HG02571 (cell line): ENCODE data around the gene OPRL1.

Experiments used
- ATAC-seq: cut with Tn5 transposase; IDR thresholded peaks from one replicate; pipeline ENCODE4 v1.9.1; 2021; ENCODE audit warnings: mild to moderate bottlenecking, moderate library complexity; ENCODE audit not compliant: unreplicated experiment

Gene OPRL1

DNA sequence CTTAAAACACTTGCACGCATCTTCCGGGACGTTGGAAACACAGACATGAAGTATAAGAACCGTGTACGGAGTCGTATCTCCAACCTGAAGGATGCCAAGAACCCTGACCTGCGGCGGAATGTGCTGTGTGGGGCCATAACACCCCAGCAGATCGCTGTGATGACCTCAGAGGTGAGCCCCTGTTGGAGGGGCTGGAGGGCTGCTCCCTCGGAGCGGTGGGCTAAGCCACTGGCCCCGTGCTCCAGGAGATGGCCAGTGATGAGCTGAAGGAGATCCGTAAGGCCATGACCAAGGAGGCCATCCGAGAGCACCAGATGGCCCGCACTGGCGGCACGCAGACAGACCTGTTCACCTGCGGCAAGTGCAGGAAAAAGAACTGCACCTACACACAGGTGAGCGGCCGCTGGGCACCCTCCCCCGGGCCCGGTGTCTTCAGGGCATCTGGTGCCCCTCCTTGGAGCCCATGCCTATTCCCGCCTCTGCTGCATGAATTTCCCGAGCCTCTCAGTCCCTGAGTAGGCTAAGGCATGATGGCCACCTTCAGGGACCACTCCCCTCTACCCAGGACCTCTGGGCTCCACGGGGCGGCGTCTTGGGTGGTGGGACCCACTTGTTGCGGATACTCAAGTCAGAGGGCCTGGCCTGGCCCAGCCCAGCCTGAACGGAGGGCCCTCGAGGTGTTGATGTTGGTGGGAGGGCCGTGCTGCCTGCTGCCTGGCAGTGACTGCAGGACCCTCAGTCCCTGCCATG, 9.5 kb upstream of the OPRL1 start:
- no peak for ATAC-seq

DNA sequence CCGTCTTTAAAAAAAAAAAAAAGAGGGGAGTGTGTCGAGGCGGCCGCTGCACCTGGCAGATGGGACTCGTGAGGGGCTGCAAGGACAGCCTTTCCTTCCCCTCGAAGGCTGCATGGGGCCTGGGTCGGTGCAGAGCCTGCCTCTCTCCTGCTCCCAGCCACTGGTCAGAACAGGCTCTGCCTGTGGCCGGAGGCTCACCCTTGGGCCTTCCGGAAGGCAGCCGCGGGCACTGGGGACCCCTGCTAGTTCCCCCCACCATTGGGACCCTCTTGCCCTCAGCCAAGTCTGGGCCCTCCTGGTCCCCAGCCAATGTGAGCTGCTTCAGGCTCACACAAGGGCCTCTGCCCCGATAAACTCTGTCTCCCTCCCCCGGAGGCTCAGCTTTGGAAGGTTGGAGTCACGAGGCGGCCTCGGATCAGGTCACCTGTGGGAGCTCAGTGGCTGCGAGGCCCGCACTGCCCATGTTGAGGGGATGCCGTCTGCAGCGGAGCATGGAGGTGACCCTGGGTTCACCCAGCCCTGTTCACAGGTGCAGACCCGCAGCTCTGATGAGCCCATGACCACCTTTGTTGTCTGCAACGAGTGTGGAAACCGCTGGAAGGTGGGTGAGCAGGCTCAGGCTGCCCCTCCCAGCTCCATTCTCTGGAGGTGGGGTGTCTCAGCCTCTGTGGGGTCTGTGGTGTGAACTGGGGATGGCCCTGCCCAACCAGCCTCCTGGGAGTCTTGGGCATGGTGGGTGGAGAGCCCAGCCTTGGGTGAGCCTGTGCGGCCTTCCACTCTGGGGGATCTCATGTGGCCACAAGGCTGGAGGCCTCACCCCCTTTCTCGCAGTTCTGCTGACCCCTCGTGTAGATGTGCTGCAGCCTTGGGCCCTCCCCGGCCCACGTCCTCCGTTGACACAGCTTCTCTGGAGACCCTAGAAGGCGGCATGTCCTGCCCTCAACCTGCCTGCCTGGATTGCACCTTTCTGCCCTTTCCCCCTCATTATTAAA, 8.2 kb upstream of the OPRL1 start:
- ATAC-seq = no peak

DNA sequence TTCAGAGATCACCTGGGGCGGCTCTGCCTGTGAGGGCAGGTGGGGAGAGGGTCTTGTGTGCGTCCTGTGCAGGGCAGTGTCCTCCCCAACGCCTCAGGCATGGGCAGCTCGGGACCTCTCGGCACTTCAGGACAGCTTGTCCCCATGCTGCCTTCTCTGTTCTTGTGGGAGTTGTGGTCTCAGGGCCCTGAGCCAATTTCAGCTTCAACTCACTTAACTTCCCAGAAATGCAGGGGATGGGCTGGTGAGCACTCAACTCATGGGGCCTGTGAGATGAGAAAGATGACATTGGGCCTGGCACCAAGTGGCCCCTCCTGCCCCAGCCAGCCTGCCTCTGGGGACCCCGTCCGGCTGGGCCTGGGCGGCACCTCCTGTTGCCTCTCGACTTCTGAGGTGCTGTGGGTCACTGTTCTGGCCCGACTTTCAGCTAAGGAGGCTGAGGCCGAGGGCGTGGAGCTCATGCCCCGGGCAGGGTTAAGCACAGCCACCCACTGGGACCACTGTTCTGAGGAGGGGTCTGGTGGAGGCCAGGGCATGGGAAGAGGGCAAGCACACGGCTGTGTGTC, 7.3 kb upstream of the OPRL1 start:
- ATAC-seq = no peak

DNA sequence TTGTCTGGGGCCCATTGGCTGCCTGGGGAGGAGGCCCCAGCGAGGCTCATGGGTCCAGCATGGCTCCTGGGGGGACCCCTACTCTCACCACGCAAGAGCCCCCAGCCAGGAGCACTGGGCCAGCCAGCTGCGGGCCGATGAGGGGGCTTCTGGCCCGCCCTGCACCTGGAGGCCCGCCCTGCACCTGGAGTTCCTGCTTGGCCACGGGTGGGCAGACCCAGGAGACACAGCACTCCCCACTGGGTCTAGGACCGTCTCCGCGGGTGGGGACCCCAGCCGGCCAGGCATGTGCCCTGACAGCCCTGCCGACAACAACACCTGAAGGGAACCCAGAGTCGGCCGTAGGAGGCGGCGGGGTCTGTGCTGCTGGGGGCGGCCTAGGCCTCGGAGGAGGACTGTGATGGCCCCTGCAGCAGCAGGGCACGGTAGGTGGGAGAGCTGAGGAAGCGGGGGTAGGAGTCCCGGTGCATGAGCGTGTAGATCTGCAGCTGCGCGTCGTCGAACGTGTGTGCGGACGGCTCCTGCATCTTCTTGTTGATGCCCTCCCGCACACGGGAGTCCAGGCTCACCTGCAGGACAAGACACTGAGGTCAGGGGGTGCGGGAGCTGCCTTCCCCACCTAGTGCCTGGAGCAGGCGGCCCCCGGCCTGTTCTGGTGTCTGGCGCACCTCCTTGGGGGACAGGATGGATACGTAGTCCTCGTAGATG, 6.3 kb upstream of the OPRL1 start:
- ATAC-seq = no peak

DNA sequence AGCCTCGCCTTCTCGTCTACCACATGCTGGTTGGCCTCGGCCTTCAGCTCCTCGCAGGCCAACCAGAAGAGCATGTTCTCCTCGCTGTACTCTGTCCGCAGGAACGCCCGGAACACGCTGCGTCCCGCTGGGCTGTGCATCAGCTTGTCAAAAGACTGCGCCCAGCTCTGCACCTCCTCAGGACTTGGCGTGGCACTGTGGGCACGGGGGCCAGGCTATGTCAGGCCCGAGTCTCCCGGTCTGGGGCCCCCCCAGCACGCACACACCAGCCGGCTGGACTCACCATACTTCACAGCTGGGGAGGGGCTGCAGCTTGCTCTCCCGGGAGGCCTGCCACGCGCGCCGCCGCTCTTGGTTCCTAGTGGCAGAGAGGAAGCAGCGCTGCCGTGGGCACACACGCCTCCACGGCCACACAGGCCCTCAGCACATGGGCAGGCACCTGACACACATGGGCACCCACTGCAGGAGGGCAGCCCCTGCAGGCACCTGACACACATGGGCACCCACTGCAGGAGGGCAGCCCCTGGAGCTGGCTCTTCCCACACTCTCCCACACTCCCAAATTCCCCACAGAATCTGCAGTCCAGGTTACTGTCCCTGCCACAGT, 5.6 kb upstream of the OPRL1 start:
- ATAC-seq = no peak

DNA sequence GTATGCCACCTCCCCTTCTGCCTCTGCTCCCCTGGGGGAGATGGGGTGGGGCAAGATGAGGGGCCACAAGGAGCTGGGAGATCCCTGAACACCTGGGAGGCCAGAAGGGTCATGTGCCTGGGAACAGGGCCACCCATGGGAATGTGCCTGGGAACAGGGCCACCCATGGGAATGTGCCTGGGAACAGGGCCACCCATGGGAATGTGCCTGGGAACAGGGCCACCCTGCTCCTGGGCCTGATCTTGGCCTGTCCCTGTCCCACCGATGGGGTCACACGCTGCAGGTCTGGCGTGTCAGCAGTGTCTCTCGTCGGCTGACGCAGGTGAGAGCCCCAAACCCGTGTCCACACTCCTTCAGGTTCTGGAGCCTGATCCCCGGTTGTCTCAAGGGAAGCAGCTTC, 4.9 kb upstream of the OPRL1 start:
- ATAC-seq = no peak

DNA sequence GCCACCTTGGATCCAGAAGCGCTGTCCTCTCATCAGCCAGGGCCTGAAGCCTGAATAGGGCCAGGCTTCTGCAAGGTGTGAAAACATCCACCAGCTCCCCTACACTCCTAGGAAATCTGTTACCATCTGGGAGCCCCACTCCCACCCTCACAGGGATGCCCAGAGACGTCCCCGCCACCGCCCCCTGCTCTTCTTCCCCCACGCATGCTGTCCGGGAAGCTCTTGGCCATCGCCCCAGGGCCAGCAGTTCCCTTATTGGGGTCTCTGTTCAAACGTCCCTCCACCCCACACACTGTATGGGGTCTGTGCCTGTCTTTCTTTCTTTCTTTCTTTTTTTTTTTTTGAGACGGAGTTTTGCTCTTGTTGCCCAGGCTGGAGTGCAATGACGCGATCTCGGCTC, 4.3 kb upstream of the OPRL1 start:
- no peak for ATAC-seq

DNA sequence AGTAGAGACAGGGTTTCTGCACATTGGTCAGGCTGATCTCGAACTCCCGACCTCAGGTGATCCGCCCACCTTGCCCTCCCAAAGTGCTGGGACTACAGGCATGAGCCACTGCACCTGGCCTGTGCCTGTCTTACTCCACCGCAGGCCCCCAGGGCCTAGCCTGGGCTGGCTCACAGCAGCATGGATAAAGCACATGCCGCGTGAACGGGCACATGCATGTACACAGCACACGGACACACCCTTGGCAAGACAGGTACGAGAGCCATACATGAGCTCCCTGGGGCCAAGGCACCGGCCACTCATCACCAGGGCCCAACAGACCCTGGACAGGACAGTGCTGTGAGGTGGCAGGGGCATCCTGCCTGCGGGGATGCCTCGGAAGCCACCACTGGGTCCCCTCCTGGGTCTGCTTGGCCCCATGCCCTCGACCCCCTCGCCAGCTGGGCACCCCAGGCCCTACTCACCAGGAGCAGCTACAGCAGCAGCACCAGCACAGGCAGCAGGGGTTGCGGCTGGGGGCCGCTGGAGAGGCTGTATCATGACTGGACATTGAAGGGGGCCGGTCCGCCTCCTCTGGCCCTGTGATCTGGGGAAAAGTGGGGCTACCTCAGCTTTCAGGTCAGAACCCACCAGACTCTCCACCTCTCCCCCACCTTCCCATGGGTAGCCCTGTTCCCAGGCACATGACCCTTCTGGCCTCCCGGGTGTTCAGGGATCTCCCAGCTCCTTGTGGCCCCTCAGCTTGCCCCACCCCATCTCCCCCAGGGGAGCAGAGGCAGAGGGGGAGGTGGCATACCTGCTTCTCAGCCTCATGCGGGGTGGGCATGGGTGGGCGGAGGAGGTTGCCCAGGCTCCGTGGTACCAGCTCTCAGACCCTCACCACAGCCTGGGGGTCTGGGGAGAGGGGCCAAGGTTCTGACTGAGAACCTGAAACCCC, 3.6 kb upstream of the OPRL1 start:
- no peak for ATAC-seq

DNA sequence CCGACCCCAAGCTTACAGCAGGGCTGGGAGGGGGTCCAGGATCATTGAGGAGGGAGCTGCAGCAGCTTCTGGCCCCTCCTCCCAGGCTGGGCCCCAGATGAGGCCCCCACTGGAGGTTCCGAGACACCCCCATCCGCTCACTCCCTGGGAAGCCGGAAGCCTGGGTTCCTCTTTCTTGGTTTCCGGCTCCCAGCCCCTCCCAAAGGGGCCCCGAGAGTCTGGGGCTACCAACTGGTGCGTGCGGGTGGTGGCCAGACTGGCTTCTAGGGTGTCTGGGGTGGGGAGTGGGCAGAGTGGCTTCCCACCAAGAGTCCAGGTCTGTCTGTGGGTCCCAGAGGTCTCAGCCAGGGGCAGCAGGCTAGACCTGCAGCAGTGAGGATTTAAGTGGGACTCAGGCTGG, 2.8 kb upstream of the OPRL1 start:
- no peak for ATAC-seq

DNA sequence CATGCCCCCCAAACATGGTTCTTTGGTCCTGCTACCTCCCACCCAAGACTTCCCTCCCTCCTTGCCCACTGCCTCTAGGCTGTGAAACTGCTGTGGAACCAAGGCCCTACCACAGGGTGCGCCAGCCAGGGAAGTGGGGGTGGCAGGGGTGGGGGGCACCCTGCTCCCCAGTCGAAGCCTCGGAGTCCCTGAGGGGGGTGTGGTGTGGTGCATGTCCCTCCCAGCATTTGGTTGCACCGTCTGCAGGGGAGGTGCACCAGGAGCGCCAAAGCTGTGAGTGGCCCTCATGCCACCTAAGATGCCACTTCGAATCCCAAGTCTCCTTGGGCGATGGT, 2.4 kb upstream of the OPRL1 start:
- no peak for ATAC-seq

DNA sequence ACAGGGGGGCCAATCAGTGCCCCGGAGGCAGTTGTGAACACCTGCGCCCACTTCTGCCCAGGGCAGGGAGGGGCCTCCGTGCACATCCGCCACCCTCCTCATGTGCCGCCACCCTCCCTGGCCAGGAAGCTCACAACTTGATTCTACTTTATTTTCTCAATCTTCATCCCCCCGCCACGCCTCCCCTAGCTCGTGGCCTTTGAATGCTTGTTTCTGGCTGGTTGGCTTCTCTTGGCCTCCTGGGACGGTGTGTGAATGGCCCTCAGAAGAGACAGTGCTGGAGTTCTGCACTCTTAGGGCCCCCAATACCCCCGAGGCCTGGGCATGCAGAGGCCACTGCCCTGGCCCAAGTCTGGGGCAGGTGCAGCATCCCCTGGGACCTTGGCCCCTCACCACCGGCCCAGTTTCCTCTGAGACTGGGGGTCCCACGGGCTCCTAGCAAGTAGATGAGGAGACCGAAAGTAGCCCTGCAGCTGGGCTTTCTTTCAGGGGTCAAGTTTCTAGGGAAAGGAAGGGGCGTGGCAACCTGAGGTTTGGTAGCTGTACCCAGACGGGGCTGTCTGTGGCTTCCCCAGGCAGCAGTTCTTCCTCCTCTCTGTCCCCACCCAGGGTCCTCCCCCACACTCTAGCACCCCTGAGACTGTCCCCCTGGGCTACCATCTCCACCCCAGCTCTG, 1.9 kb upstream of the OPRL1 start:
- no peak for ATAC-seq

DNA sequence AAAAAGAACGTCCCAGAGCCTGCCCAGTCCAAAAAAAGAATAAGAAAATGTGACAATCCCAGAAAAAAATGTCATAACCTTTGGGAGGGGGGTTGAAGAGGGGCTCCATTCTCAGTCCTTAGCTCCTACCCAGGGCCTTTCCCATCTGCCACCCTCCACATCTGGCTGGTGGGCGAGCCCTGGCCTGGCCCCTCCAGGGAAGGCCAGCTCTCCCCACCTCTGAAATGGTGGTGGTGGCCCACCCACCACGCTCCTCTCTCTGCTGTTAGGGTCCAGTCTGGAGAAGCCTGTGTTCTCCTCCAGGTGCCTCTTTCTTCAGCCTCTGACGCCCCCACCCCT, 979 bp upstream of the OPRL1 start:
- ATAC-seq = no peak

DNA sequence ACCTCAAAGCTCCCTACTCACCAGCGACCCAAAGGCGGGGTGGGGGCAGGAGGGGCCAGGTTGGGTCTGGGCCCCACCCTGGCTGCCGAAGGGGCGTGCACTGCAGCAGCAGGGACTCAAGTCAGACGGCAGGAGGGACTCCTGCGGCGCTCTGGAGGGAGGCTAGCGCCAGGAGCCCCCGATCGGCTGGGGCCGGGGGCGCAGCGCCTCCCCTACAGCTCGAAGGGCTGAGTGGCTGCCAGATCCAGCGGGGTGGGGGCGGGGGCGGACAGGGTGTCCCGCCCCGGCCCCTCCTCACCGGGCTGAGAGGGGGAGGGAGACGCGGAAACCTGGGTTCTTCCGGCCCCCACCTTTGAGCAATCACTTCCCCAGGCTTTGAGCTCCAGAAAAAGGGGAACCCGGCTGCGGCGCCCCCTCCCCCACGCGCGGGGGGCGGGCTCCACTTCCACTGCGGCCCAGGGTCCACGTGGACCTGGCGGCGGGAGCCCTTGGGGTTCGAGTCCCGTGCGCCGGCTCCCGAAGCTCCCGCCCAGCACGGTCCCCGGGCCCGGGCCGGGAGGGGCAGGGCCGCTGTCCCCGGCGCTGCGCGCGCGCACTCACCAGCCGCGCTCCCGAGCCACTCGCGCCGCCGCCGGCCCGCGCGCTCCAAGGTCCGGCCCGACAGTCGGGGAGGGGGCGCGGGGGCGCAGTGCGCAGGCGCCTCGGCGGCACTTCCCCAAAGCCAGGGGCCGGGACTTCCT, 439 bp upstream of the OPRL1 start, which contains the start of gene RGS19:
RGS19 (minus strand) TSS at position 246 of the 740 bp plus-strand sequence. CDS start 2,632 bp downstream, outside the sequence.
- peak; percentile 45 for ATAC-seq

DNA sequence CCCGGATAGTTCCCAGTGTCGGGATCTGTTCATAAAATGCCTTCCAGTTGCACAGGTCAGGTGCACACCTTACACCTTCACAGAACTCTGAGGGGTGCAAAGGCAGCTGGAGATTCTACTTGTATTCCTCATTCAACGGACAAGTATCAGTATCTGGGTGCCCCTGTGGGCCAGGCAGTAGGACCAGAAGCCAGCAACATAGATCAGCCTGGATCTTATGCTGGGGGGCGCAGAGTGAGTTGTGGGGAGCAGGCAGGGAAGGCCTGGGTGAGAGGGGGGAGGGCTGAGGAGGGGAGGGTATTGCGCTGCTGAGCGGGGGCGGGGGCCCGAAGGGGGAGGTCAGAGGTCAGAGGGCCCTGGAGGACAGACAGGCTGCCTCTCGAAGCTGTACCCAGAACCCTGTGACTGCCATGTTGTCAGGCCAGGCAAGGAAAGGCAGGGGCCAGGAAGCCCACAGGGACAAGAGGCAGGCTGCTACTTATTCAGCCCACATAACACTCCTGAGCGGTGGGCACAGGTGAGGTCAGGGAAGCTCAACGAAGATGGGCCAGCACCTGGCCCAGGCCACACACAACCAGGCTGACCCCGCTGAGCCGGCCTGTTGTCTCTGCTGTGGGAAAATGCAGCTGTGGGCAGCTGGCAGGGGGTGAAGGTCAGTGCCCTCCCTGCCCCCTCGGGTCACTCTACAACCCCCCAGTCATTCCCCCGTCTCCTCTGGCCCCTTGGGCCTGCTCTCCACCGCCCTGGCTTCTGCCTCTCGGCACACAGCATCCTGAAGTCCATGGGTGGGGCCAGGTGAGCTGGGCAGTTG, 1.1 kb downstream of the OPRL1 start:
- no peak for ATAC-seq

DNA sequence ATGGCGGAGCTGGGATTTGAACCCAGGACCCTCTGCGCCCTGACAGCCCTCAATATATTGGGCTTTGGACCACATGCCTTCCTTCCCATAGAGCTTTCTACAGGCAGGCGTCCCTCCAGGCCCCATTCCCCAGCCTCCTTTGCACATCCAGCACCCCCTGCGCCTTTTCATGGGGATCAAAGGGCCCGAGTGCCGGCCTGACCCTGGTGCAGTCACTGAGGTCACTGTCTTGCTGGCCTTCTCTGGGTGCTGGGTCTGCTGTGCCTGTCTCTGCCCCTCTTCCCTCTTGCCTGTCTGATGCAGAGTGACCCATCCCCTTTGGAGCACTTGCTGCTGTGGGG, 1.7 kb downstream of the OPRL1 start:
- ATAC-seq = no peak

DNA sequence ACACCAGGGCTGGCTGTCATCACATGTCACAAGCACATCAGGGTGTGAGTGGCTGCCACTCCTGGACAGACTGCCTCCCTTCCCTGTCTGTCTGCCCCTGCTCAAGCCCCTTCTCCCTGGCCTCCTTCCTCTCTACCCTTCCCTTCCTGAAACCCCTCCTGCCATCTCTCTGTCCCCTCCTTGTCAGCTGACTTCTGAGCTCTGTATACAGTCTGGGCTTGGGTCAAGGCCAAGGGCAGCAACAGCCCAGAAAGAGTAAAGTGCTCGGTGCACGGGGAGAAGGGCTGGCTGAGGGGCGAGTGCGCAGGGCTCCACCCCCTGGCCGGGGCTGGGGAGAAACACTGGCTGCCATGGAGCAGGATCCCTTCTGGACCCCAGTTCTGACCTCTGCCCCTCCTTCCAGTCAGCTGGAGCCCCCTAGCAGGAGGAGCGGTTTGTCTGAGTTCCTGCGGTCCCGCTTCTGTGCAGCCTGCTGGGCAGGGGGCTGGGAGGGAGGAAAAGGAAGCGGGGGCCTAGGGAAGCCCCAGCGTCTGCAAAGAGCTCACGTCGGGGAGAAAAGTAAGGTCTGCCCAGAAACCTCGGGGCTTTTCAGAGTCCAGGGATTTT, 2.3 kb downstream of the OPRL1 start:
- no peak for ATAC-seq

DNA sequence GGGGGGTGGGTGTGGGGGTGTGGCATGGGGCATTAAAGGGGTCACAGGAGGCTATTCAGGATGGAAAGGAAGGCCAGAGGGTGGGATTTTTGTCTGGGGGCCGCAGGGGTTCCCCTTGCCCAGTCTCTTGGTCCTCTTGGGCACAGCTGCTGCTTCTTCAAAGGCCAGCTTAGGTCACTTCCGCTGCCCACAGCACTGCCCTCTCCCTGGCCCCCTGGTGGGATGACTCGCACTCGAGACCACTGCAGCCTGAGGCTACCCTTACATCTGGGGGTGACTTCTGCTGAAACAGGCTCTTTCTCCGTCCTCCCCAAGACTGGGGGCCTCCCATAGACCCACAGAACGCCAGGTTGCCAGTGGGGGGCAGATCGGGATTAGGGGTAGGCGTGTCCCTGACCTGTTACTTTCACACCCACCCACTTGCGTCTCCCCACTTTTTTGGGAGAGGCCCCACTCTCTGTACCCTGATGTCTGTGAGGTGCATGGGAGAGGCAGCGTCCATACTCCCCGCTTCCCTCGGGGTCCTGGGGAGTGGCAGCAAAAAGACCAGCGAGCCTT, 3.0 kb downstream of the OPRL1 start:
- no peak for ATAC-seq
